ENCODE data around the gene ANXA9. TPM values are rescaled to one million over a fixed set of nuclear protein-coding genes. Genes with fewer than 3 reads are reported as not detected.

The ANXA9 gene
- polyA plus RNA-seq, 1 donor, result 3.8 TPM

Other genes with a start within 250 kb of the ANXA9 start
- 19.2 TPM for gene CTSS, start 216.5 kb upstream of the ANXA9 start, polyA plus RNA-seq (ENCODE audit: insufficient read length)
- gene CTSK, start 174.0 kb upstream of the ANXA9 start, polyA plus RNA-seq (ENCODE audit: insufficient read length), result 44.8 TPM
- gene ARNT, start 105.7 kb upstream of the ANXA9 start, polyA plus RNA-seq (ENCODE audit: insufficient read length), result 34.4 TPM
- not detected for gene CTXND2, start 95.2 kb upstream of the ANXA9 start, polyA plus RNA-seq (ENCODE audit: insufficient read length)
- 45.0 TPM for gene SETDB1, start 55.9 kb upstream of the ANXA9 start, polyA plus RNA-seq (ENCODE audit: insufficient read length)
- gene CERS2, start 7.5 kb upstream of the ANXA9 start, polyA plus RNA-seq (ENCODE audit: insufficient read length), result 69.0 TPM
- gene MINDY1, start 24.6 kb downstream of the ANXA9 start, polyA plus RNA-seq (ENCODE audit: insufficient read length), result 24.4 TPM
- 27.1 TPM for gene PRUNE1, start 26.2 kb downstream of the ANXA9 start, polyA plus RNA-seq (ENCODE audit: insufficient read length)
- gene BNIPL, start 54.3 kb downstream of the ANXA9 start, polyA plus RNA-seq (ENCODE audit: insufficient read length), result 1.1 TPM
- 6.0 TPM for gene C1orf56, start 65.5 kb downstream of the ANXA9 start, polyA plus RNA-seq (ENCODE audit: insufficient read length)
- 60.6 TPM for gene CDC42SE1, start 77.3 kb downstream of the ANXA9 start, polyA plus RNA-seq (ENCODE audit: insufficient read length)
- gene MLLT11, start 78.1 kb downstream of the ANXA9 start, polyA plus RNA-seq (ENCODE audit: insufficient read length), result 11.1 TPM
- 7.0 TPM for gene GABPB2, start 88.5 kb downstream of the ANXA9 start, polyA plus RNA-seq (ENCODE audit: insufficient read length)
- gene SEMA6C, start 164.3 kb downstream of the ANXA9 start, polyA plus RNA-seq (ENCODE audit: insufficient read length), result 120 TPM
- gene TNFAIP8L2, start 174.4 kb downstream of the ANXA9 start, polyA plus RNA-seq (ENCODE audit: insufficient read length), result 2.5 TPM
- gene LYSMD1, start 183.6 kb downstream of the ANXA9 start, polyA plus RNA-seq (ENCODE audit: insufficient read length), result 12.2 TPM
- 36.7 TPM for gene SCNM1, start 183.9 kb downstream of the ANXA9 start, polyA plus RNA-seq (ENCODE audit: insufficient read length)
- gene TMOD4, start 193.7 kb downstream of the ANXA9 start, polyA plus RNA-seq (ENCODE audit: insufficient read length), result 27.4 TPM
- gene VPS72, start 207.9 kb downstream of the ANXA9 start, polyA plus RNA-seq (ENCODE audit: insufficient read length), result 45.4 TPM
- 43.5 TPM for gene PIP5K1A, start 216.3 kb downstream of the ANXA9 start, polyA plus RNA-seq (ENCODE audit: insufficient read length)